ENCODE results near the gene IFFO2. TPM values are rescaled to one million over a fixed set of nuclear protein-coding genes. Genes with fewer than 3 reads are reported as not detected.

The IFFO2 gene
- total RNA-seq, 4 donors from 2014 or later: 25.8 to 88.8 (median 52.7) TPM

- peaks cover 55 to 100% (median 86%) of the 10 kb centered on the region in 3 donors for H3K4me1 ChIP-seq
- H3K27me3 ChIP-seq: no peaks in the 10 kb centered on the region
- H3K4me3 ChIP-seq: no peak overlapping the region
- no peak for TF ChIP-seq POLR2A (IDR thresholded peaks at IDR 0.05)
- TF ChIP-seq, protein P1, sequence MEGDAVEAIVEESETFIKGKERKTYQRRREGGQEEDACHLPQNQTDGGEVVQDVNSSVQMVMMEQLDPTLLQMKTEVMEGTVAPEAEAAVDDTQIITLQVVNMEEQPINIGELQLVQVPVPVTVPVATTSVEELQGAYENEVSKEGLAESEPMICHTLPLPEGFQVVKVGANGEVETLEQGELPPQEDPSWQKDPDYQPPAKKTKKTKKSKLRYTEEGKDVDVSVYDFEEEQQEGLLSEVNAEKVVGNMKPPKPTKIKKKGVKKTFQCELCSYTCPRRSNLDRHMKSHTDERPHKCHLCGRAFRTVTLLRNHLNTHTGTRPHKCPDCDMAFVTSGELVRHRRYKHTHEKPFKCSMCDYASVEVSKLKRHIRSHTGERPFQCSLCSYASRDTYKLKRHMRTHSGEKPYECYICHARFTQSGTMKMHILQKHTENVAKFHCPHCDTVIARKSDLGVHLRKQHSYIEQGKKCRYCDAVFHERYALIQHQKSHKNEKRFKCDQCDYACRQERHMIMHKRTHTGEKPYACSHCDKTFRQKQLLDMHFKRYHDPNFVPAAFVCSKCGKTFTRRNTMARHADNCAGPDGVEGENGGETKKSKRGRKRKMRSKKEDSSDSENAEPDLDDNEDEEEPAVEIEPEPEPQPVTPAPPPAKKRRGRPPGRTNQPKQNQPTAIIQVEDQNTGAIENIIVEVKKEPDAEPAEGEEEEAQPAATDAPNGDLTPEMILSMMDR (IDR thresholded peaks at IDR 0.05): no peak
- no peaks in the 10 kb centered on the region for H3K9me3 ChIP-seq
- peaks cover 0 to 11% (median 0%) of the 10 kb centered on the region in 3 donors for H3K36me3 ChIP-seq
- no peak for DNase-seq
- WGBS, 2 donors: 60 to 71% methylated on average over 10 to 13 of the region's 14 CpGs
- peak overlapping the region; percentile 24 to 70 (median 62) for H3K27ac ChIP-seq
- intact Hi-C loops (cut with DNase I): no loop called here
These were observed 11.1 kb downstream of the IFFO2 start for GRCh38 chr1:18945401-18945849.

GRCh38 chr1:18944810-18945209 is 11.7 kb downstream of the IFFO2 start:
- intact Hi-C loops (cut with DNase I): no loop called here
- 23 to 44% methylated on average over 2 of the region's 2 CpGs for WGBS, 2 donors
- no peak for DNase-seq
- no peak overlapping the region for H3K4me3 ChIP-seq
- H3K27ac ChIP-seq: peak overlapping the region; percentile 24 to 70 (median 62)
- no peaks in the 10 kb centered on the region for H3K9me3 ChIP-seq
- no peak for TF ChIP-seq POLR2A (IDR thresholded peaks at IDR 0.05)
- TF ChIP-seq, protein P1 (IDR thresholded peaks at IDR 0.05): no peak
- peaks cover 54 to 100% (median 86%) of the 10 kb centered on the region in 3 donors for H3K4me1 ChIP-seq
- peaks cover 0 to 11% (median 0%) of the 10 kb centered on the region in 3 donors for H3K36me3 ChIP-seq
- no peaks in the 10 kb centered on the region for H3K27me3 ChIP-seq

- Histone ChIP-seq H3K9me3 (no peaks in the 10 kb centered on the region), H3K27me3 (no peaks in the 10 kb centered on the region), H3K36me3 (peaks cover 0 to 11% (median 0%) of the 10 kb centered on the region in 3 donors), H3K4me3 (no peak overlapping the region), H3K4me1 (peaks cover 53 to 100% (median 86%) of the 10 kb centered on the region in 3 donors), H3K27ac (peak overlapping the region; percentile 10 to 70 (median 62))
- intact Hi-C loops (cut with DNase I): no loop called here
- no peak for DNase-seq
- 87 to 88% methylated on average over 9 of the region's 9 CpGs for WGBS, 2 donors
- no peak for TF ChIP-seq POLR2A (IDR thresholded peaks at IDR 0.05)
- TF ChIP-seq, protein P1 (IDR thresholded peaks at IDR 0.05): no peak
These were observed 12.4 kb downstream of the IFFO2 start for GRCh38 chr1:18943914-18944572.

- TF ChIP-seq, protein P1 (IDR thresholded peaks at IDR 0.05): no peak
- TF ChIP-seq POLR2A (IDR thresholded peaks at IDR 0.05): no peak
- WGBS, 2 donors: 85 to 89% methylated on average over 3 to 4 of the region's 4 CpGs
- no peak for DNase-seq
- H3K27ac ChIP-seq: no peak overlapping the region
- H3K4me1 ChIP-seq: peaks cover 51 to 100% (median 86%) of the 10 kb centered on the region in 3 donors
- peaks cover 0 to 11% (median 0%) of the 10 kb centered on the region in 3 donors for H3K36me3 ChIP-seq
- H3K4me3 ChIP-seq: no peak overlapping the region
- intact Hi-C loops (cut with DNase I): no loop called here
- no peaks in the 10 kb centered on the region for H3K9me3 ChIP-seq
- H3K27me3 ChIP-seq: no peaks in the 10 kb centered on the region
These were observed 13.3 kb downstream of the IFFO2 start for GRCh38 chr1:18943162-18943561.

GRCh38 chr1:18942340-18942739 is 14.1 kb downstream of the IFFO2 start:
- H3K4me1 ChIP-seq: peaks cover 43 to 100% (median 79%) of the 10 kb centered on the region in 3 donors
- TF ChIP-seq, protein P1 (IDR thresholded peaks at IDR 0.05): no peak
- no peak for TF ChIP-seq POLR2A (IDR thresholded peaks at IDR 0.05)
- no peaks in the 10 kb centered on the region for H3K27me3 ChIP-seq
- peak overlapping the region in 3 of 4 donors; percentile 31 to 55 (median 45) for H3K27ac ChIP-seq
- DNase-seq: no peak
- peaks cover 0 to 11% (median 0%) of the 10 kb centered on the region in 3 donors for H3K36me3 ChIP-seq
- no peaks in the 10 kb centered on the region for H3K9me3 ChIP-seq
- H3K4me3 ChIP-seq: no peak overlapping the region
- intact Hi-C loops (cut with DNase I): no loop called here
- 74 to 76% methylated on average over 4 of the region's 4 CpGs for WGBS, 2 donors

All from esophagus squamous epithelium (tissue), 5 donors.